Stimulated activated CD4-positive, alpha-beta T cell treated with anti-CD3 and anti-CD28 coated beads, Interleukin-4, amount 100 ng/mL, for 48 hours (primary cell): ENCODE results near the gene ELP1.
A peak's percentile ranks its signal among the peaks of the same experiment; 100 is the strongest.
"Not testable (repeated sequence)": the region's sequence is repeated elsewhere in the genome, so short reads cannot be mapped to it uniquely, and the experiment has no call there.

Experiments
- DNase-seq, 2 donors: peaks; one replicate each; pipeline ENCODE4 v3.0.0-alpha.2; 2020; ENCODE audit warnings: low read depth in 2 of 2

The ELP1 gene, protein sequence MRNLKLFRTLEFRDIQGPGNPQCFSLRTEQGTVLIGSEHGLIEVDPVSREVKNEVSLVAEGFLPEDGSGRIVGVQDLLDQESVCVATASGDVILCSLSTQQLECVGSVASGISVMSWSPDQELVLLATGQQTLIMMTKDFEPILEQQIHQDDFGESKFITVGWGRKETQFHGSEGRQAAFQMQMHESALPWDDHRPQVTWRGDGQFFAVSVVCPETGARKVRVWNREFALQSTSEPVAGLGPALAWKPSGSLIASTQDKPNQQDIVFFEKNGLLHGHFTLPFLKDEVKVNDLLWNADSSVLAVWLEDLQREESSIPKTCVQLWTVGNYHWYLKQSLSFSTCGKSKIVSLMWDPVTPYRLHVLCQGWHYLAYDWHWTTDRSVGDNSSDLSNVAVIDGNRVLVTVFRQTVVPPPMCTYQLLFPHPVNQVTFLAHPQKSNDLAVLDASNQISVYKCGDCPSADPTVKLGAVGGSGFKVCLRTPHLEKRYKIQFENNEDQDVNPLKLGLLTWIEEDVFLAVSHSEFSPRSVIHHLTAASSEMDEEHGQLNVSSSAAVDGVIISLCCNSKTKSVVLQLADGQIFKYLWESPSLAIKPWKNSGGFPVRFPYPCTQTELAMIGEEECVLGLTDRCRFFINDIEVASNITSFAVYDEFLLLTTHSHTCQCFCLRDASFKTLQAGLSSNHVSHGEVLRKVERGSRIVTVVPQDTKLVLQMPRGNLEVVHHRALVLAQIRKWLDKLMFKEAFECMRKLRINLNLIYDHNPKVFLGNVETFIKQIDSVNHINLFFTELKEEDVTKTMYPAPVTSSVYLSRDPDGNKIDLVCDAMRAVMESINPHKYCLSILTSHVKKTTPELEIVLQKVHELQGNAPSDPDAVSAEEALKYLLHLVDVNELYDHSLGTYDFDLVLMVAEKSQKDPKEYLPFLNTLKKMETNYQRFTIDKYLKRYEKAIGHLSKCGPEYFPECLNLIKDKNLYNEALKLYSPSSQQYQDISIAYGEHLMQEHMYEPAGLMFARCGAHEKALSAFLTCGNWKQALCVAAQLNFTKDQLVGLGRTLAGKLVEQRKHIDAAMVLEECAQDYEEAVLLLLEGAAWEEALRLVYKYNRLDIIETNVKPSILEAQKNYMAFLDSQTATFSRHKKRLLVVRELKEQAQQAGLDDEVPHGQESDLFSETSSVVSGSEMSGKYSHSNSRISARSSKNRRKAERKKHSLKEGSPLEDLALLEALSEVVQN (N-terminal part only)

DNA sequence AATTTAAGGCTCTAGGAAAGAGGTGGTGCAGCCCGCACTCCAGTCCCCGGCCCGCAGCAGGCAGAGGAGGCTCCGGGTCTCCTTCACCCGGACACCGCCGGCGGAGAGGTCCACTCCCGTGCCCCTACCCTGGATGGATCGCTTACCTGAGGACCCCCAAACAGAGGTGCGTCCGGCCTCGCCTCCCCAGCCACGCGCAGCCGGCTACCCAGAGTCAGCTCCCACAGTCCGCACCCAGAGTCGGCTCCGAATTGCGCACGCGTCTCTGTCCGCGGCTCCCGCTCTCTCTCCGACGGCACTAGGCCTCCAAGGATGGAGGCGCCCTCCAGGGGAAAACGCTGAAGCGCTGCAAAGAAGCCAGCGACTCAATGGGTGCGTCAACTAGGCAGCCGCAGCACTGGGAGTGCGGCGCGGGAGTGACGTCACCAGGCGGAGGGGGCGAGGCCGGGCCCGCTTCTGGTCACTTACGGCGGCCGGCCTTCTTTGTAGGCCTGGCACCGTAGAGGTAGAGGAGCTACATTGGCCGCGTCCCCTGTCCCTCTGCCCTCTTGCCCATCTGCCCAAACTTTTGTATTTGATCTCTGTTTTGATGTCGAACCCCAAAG is at the start of gene ELP1:
Gene ELP1 (minus strand): TSS at position 407 of the 605 bp plus-strand sequence. CDS start 2,978 bp downstream, outside the sequence.
- DNase-seq = peak; percentile 89 to 90

DNA sequence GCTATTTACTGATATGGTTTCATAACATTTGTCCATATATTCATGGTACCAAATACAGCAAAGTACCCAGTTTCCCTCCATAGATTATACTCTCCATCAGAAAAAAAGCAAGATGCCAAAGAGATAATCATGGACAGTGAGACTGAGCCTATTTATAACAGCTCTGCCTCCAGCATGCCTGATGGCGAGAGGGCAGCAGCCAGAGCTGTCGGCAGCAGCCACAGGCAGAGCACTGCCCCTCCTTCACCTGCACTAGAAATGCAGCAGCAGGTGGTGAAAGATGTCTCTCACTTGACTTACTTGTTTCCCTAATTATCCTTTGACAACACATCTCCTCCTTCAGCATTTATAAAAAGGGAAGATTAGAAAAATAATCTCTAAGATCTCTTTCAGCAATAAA is 47.0 kb upstream of the ELP1 start:
- no peak for DNase-seq

DNA sequence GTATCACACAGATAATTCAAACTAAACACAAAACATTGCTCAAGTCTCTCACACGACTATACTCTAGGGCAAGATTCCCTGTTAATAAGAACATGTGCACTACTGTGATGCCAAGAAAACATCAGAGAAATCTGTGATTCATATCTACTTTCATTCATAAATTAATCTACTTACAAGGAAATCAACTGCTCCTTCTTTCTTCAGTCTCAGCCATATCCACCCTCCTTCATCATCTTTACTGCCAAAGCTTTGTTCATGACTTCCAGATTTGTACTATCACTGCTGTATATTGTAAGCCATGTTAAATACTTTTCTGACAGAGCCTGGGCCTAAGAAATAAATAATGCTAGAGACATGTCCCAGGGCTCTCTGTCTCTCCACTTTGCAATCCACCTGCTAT is 44.3 kb upstream of the ELP1 start:
- DNase-seq = no peak

DNA sequence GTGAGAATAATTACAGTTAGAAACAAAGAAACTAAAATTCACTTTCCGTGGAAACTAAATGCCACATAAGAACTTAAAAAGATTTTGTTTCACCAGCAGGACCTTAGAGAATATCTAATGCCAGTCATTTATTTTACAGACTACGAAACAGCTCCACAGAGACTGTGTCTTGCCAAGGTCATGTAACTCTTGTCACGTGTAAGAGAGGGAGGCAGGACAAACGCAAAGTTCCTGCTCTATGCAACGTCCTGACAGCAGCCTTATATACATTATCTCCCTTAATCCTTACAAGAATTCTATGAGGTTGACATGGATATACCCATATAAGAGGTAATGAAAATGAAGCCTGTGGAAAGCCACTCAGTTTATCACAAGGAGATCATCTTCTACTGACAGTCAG is 40.0 kb upstream of the ELP1 start:
- no peak for DNase-seq

DNA sequence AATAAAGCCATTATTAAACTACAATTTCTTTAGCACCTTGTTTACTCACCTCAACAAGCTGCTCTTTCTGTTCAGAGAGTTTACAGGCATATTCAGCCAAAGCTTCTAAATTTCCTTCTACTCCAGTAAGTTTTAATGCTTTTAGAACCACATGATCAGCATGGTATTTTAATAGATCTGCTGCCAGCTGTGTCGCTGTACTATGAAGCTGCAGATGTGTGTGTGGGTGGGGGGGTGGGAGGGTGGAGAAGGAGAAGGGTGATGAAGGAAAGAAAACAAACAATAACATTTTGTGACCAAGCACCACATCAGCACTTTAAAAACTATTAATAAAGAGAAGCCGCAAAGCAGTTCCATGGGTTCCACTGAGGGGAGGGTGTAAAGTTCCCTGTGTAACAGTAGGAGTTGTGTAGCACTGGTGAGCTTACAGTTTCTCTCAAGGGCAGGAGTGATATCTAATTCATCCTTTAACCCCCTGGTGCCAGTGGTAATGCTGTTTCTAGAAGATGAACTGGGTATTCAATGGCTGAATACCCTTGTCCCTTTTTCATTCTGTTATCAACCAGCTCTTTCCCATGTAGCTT is 38.8 kb upstream of the ELP1 start:
- no peak for DNase-seq

DNA sequence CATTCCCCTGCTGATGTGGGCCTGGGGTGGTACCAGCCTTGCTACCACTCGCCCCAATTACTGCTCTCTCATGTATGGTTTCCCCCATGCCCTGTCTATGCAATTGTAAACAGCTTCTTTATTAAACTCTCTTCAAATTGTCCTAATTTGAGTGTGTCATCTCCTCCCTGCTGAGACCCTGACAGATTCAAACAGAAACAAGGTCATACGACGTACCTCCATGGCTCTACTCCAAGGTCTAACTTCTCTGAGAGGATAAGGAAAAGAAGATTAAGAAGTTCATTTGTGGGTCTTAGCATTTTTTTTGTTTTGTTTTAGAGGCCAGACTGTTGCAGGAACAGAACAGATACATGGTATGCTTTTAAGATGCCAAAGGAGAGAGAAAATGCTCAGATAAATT is 38.3 kb upstream of the ELP1 start:
- no peak for DNase-seq

DNA sequence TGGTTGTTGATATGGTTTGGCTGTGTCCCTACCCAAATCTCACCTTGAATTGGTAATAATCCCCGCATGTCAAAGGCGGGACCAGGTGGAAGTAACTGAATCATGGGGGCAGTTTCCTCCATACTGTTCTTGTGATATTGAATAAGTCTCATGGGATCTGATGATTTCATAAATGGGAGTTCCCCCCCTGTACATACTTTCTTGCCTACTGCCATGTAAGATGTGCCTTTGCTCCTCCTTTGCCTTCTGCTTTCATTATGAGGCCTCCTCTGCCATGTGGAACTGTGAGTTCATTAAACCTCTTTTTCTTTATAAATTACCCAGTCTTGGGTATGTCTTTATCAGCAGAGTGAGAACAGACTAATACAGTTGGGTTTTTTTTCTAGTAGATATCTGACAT is 37.5 kb upstream of the ELP1 start:
- DNase-seq = not testable (repeated sequence)

DNA sequence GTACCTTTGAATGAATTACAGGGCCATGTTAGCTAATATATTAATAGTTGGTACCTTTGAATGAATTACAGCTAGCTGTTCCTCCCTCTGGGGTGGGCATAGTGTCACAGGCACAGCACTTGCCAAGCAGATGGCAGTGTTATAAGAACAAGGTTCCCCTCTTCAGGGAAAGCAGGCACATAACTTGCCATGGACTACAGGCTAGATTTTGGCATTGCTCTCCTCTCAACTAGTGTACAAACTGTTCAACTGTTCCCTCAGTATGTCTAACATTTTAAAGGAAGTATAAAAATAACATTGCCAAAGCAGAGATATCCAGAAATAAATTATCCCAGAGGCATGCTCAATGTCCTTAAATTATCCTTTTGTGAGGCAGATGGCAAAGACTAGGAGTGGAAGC is 34.0 kb upstream of the ELP1 start:
- no peak for DNase-seq

DNA sequence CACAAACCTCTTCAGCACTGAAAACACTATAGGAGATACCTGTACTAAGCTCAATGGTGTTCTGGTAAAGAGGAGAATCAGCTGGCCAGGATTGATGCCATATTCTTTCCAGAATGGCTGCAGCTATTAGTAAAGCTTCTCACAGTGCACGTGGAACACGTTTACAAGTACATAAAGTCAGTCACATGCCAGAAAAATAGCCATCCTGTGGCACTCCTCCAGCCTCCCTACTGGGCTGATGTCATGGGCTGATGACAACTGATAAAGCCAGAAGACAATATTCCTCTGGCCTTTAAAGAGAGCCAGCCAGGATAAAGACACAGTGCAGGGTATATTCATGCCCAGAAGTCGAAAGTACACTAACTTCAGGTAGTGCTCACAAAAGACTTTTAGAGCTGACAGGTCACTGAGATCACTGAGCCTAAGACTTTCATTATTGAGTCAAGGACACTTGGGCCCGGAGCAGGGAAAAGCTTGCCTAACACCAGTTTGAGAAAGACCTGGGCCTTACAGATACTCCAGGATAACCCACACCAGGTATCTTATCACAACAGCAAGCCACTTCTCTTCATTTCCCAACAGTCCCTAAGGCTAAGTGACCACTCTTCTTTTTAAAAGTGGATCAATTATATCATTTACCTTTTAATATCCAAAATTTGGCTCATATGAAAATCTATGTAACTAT is 29.7 kb upstream of the ELP1 start:
- no peak for DNase-seq

DNA sequence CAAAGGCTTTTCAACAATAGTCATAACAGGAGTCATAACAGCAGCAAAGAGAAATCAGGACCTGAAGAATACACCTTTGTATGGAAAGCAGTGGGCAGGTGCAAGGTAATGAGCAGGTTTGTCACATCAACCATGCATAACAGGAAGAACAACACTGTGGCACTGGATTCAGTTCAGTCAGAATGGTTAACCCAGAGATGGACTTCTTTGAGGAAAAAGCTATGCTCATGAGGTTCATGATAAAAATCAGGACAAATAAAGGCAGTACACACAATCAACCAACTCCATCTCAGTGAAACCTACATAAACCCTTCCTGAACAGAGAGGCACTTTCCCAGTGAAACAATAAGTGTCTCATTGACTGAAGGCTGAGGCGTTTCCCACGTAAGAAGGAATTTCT is 27.2 kb upstream of the ELP1 start:
- no peak for DNase-seq

DNA sequence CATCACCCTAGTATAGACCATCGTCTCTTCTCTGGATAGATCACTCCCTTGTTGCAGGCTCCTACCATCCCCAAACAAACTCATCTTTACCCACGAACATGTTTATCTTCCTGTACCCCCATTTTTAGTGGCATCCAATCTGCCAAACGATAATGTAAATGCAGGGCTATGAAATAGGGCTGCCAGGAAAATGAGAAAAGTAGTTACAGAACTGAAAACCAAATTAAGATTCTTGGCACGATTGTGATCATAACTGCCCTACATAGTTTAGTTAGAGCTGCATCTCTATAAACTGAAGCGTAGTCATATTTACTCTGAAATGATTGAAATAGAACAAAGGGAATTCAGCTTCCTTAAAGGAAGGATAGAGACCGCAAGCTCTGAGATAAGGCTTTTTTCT is 26.4 kb upstream of the ELP1 start:
- no peak for DNase-seq

DNA sequence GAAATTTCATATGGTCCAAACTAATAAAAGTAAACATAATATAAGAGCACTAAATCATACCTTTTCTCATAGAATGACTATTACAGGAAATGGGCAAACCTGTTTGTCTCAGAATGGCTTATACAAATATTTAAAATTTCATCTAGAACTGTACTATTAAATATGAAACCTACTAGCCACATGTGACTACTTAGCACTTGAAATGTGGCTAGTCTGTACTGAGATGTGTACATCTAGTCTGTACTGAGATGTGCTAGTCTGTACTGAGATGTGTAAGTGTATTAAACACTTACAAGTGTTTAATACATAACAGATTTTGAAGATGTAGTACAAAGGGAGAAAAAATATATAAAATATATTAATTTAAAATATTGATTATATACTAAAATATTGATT is 22.7 kb upstream of the ELP1 start:
- no peak for DNase-seq

DNA sequence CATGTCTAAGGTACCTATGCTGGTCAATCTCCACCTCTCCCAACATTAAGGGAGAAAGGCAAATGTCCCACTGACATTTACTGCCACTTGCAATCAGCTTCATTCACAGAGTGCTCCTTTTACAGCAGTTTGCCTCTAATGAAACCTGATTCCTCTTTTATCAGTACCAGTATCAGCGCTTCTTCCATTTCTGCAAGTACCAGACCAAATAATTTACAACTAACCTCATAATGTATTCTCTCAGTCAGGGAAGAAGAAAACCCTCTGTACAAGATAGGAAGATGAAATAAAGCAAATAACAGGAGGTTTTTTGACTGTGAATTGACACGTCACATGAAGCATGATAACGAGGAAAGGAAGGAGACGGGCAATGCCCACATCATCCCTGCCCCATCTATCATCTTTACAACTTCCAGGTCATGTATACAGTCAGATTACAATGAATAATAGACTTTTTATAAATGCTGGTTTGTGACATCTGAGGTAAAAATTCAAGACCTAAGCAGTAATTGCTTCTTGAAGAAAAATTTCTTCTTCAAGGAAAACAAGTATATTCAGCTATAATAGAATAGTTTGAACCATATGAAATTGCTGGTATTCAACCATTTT is 22.2 kb upstream of the ELP1 start:
- DNase-seq = no peak

DNA sequence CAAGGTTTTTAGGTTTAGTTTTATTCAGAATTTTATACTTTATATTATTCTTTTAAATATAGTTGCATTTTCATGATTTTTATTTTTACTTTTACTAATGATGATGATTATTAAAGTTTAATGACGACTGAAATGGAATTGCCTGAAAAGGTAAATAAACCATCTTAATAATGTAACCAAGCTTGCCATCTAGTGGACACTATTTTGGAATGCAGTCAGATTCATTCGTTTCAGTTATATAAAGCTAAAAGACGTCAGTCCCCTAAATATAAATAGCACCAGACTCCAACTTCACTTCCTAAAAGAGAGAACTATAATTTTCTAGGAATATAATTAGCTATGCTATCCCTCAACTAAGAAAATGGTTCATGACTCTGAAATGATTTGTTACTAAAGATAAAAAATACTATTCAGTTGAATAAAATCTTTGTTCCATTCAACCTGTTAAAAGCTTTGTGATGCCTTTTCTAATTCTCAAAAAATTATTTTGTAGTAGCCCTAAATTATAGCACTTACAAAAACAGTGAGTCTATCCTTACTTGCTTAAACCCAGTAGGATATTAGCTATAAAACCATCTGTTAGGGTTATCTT is 20.2 kb upstream of the ELP1 start:
- no peak for DNase-seq

DNA sequence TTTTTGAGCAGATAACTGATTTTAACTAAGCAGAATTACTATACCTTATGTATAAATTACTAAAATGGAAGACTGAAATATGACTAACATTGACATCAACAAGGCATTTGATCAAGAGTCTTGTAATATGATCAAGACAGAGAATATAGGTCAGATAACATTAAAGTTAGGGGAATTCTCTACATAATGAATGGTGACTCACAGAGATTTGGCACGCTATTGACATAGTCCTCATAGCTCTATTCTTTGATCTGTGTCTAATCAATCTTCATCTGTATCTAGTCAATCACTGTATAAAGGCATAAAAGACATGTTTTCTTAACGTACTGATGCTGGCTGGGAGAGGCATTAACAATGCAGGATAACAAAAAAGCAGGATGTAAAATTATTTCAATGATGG is 17.7 kb upstream of the ELP1 start:
- no peak for DNase-seq

DNA sequence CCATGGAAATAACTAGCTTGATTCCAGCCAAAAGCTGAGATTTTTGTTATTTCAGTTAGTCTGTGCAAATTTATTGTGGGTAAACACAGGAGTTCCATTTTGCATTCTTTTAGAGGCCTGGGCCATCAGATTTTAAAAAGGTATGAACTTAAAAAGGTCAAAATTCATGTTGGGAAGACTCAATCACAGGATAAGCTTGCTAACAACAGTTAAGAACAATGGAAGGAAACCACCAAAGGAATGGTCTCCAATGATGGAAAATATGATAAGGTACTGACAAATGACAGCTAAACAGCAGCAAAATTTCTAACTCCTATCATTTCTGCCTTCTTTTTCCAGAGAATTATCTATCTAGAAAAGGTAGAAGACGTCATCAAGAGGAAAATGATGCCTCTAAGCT is 16.2 kb upstream of the ELP1 start:
- DNase-seq = no peak

DNA sequence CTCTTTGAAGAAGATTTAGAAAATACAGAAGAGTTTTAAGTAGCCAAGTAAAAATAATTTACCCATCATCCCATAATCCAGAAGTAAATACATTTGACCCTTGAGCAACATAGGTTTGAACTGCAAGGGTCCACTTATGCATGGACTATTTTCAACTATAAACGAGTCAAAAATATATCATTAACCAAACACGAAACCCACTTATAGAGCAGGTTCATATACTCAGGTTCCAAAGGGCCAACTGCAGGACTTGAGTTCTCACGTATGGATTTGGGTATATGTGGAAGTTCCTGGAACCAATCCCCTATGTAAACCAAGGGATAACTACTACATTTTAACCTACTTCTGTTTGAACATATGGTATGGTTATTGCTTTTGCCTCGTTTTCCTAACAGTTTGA is 6.1 kb upstream of the ELP1 start:
- DNase-seq = no peak

DNA sequence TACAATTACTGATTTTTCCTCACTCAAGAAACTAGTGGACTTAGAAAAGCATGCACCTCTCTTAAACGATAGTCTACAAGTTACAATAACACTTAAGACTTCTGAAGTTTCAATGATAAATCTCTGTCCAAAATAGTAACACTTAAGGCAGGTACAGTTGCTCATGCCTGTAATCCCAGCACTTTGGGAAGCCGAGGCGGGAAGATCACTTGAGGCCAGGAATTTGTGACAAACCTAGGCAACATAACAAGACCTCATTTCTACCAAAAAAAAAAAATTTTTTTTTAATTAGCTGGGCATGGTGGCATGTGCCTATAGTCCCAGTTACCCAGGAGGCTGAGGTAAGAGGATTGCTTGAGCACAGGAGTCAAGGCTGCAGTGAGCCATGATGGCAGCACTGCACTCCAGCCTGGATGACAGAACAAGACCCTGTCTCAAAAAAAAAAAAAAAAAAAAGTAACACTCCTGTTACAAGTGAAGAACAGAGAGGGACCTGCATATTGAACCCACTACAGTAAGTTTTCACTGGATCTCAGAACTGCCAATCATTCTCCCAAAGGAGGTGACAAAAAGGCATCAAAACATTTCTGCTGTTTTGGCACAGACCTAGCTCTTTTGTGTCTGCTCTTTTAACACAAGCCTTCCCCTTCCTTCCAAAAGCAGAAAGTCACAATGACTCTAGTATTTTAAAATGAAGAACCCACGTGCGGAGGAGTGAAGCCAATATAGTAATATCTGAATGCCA is 3.8 kb upstream of the ELP1 start:
- DNase-seq = no peak

DNA sequence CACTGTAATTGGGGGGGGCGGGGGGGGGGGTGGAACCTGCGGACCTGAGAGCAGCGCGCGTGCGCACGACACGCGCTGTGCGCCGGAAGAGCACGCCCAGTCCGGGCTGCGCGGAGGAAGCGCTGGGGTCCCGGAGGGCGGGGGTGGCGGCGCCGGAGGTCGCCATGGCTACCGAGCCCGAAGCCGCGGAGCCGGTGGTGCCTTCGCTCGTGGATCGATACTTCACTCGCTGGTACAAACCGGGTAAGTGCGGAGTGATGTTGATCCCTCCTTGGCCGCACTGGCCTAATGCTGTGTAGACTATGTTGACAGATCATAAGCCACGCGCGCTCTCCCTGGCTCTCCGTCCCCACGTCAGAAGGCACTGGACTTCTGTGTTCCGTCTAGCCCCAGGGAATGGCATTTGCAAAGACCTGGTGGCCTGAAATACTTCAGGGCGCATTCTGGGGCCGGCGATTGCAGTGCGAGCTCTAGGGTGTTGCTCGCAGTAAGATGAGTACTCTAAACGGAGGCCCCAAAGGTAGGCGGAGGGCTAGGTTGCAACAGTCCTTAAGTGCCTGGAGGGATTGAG is 484 bp upstream of the ELP1 start, which contains the start of gene ABITRAM:
Gene ABITRAM (plus strand): TSS at position 78 of the 571 bp plus-strand sequence. CDS start 87 bp downstream, at position 165.
- peak; percentile 58 to 63 for DNase-seq
